ENCODE results near the gene CD48. TPM values are rescaled to one million over a fixed set of nuclear protein-coding genes. Genes with fewer than 3 reads are reported as not detected.

CD48 gene
- total and polyA plus RNA-seq, 8 donors = 0.37 to 5.1 (median 1.1) TPM

- DNase-seq = no peak
- H3K4me1 ChIP-seq = no peaks in the 10 kb centered on the region
- no peak for TF ChIP-seq CTCF (IDR thresholded peaks at IDR 0.05)
- H3K36me3 ChIP-seq = no peaks in the 10 kb centered on the region
- ATAC-seq = no peak
- intact Hi-C loops (cut with DNase I) = loop anchor here in 1 of 3 donors (10.0 kb wide), 1 partner anchor 231 kb away; the partner anchor contains the start of gene ITLN2
- no peak for FAIRE-seq
- no peaks in the 10 kb centered on the region for H3K27me3 ChIP-seq
- WGBS, 2 donors = 36 to 37% methylated on average over 2 of the region's 2 CpGs
- no peak overlapping the region for H3K4me3 ChIP-seq
- H3K27ac ChIP-seq = no peak overlapping the region
- no peaks in the 10 kb centered on the region for H3K9me3 ChIP-seq
These were observed 11.7 kb upstream of the CD48 start for GRCh38 chr1:160723332-160723731.

- TF ChIP-seq CTCF (IDR thresholded peaks at IDR 0.05) = no peak
- H3K4me3 ChIP-seq = no peak overlapping the region
- 76 to 78% methylated on average over 10 of the region's 10 CpGs for WGBS, 2 donors
- H3K27ac ChIP-seq = no peak overlapping the region
- H3K36me3 ChIP-seq = no peaks in the 10 kb centered on the region
- H3K4me1 ChIP-seq = no peaks in the 10 kb centered on the region
- no peaks in the 10 kb centered on the region for H3K27me3 ChIP-seq
- intact Hi-C loops (cut with DNase I) = loop anchor here in 1 of 3 donors (10.0 kb wide), 1 partner anchor 232 kb away; the partner anchor contains the start of gene ITLN2
- no peaks in the 10 kb centered on the region for H3K9me3 ChIP-seq
- DNase-seq = no peak
- no peak for FAIRE-seq
- ATAC-seq = no peak
These were observed 11.1 kb upstream of the CD48 start for GRCh38 chr1:160722726-160723125.

- ATAC-seq = no peak
- no peaks in the 10 kb centered on the region for H3K27me3 ChIP-seq
- H3K4me3 ChIP-seq = no peak overlapping the region
- intact Hi-C loops (cut with DNase I) = loop anchor here in 1 of 3 donors (10.0 kb wide), 1 partner anchor 233 kb away; the partner anchor contains the start of gene ITLN2
- no peak for DNase-seq
- no peaks in the 10 kb centered on the region for H3K36me3 ChIP-seq
- no peaks in the 10 kb centered on the region for H3K9me3 ChIP-seq
- no peak for TF ChIP-seq CTCF (IDR thresholded peaks at IDR 0.05)
- no peaks in the 10 kb centered on the region for H3K4me1 ChIP-seq
- FAIRE-seq = no peak
- no peak overlapping the region for H3K27ac ChIP-seq
These were observed 9.9 kb upstream of the CD48 start for GRCh38 chr1:160721473-160721872.

- no peaks in the 10 kb centered on the region for H3K27me3 ChIP-seq
- H3K4me3 ChIP-seq = no peak overlapping the region
- intact Hi-C loops (cut with DNase I) = loop anchor here in 1 of 3 donors (10.0 kb wide), 1 partner anchor 234 kb away; the partner anchor contains the start of gene ITLN2
- FAIRE-seq (no peak), ATAC-seq (no peak), DNase-seq (no peak)
- no peaks in the 10 kb centered on the region for H3K9me3 ChIP-seq
- no peaks in the 10 kb centered on the region for H3K36me3 ChIP-seq
- WGBS, 2 donors = 79 to 90% methylated on average over 3 of the region's 3 CpGs
- no peaks in the 10 kb centered on the region for H3K4me1 ChIP-seq
- H3K27ac ChIP-seq = no peak overlapping the region
- no peak for TF ChIP-seq CTCF (IDR thresholded peaks at IDR 0.05)
These were observed 8.9 kb upstream of the CD48 start for GRCh38 chr1:160720356-160721085.

- no peaks in the 10 kb centered on the region for H3K4me1 ChIP-seq
- FAIRE-seq = no peak
- intact Hi-C loops (cut with DNase I) = no loop called here
- H3K9me3 ChIP-seq = no peaks in the 10 kb centered on the region
- no peak overlapping the region for H3K27ac ChIP-seq
- H3K4me3 ChIP-seq = no peak overlapping the region
- WGBS, 2 donors = 65 to 68% methylated on average over 4 of the region's 4 CpGs
- no peak for ATAC-seq
- no peaks in the 10 kb centered on the region for H3K27me3 ChIP-seq
- no peak for DNase-seq
- no peaks in the 10 kb centered on the region for H3K36me3 ChIP-seq
- TF ChIP-seq CTCF (IDR thresholded peaks at IDR 0.05) = no peak
These were observed 6.6 kb upstream of the CD48 start for GRCh38 chr1:160718210-160718609.
